ENCODE data around the gene MAP6D1. TPM values are rescaled to one million over a fixed set of nuclear protein-coding genes. Genes with fewer than 3 reads are reported as not detected.

MAP6D1 gene
- total RNA-seq, 2 donors from 2014 or later = 17.3 to 22.3 TPM

GRCh38 chr3:183844606-183845005, 19.2 kb upstream of the MAP6D1 start:
- 70% methylated on average over 2 of the region's 2 CpGs for WGBS
- no peaks in the 10 kb centered on the region for H3K27me3 ChIP-seq (replicated peaks; ENCODE audit: insufficient read depth)
- no peak overlapping the region for H3K4me3 ChIP-seq
- no peak for DNase-seq (ENCODE audit: low spot score)
- peak overlapping the region; percentile 45 to 62 for H3K27ac ChIP-seq
- H3K9me3 ChIP-seq = no peaks in the 10 kb centered on the region
- no peaks in the 10 kb centered on the region for H3K36me3 ChIP-seq
- no peaks in the 10 kb centered on the region for H3K4me1 ChIP-seq (replicated peaks)
- intact Hi-C loops (cut with DNase I) = no loop called here
- TF ChIP-seq POLR2AphosphoS5 (IDR thresholded peaks at IDR 0.05) = no peak
- TF ChIP-seq CTCF (IDR thresholded peaks at IDR 0.05) = no peak
- TF ChIP-seq POLR2A (IDR thresholded peaks at IDR 0.05) = no peak

DNA sequence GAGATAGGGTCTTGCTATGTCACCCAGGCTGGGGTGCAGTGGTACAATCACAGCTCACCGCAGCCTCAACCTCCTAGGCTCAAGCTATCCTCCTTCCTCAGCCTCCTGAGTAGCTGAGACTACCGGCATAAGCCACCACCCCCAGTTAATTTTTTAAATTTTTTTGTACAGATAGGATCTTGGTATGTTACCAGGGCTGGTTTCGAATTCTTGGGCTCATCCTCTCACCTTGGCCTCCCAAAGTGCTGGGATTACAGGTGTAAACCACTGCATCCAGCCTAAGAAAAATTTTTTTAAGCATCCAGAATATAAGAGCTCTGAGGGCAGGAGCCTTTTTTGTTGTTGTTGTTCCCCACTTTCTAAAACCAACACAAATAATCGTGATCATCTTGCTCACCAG, 14.4 kb upstream of the MAP6D1 start:
- WGBS = 95% methylated on average over 4 of the region's 4 CpGs
- Histone ChIP-seq H3K4me3 (no peak overlapping the region), H3K9me3 (no peaks in the 10 kb centered on the region), H3K27me3 (replicated peaks; ENCODE audit: insufficient read depth) (no peaks in the 10 kb centered on the region), H3K4me1 (replicated peaks) (no peaks in the 10 kb centered on the region), H3K27ac (no peak overlapping the region), H3K36me3 (no peaks in the 10 kb centered on the region)
- no peak for TF ChIP-seq CTCF (IDR thresholded peaks at IDR 0.05)
- no peak for TF ChIP-seq POLR2A (IDR thresholded peaks at IDR 0.05)
- TF ChIP-seq POLR2AphosphoS5 (IDR thresholded peaks at IDR 0.05) = no peak
- intact Hi-C loops (cut with DNase I) = no loop called here
- DNase-seq (ENCODE audit: low spot score) = no peak

DNA sequence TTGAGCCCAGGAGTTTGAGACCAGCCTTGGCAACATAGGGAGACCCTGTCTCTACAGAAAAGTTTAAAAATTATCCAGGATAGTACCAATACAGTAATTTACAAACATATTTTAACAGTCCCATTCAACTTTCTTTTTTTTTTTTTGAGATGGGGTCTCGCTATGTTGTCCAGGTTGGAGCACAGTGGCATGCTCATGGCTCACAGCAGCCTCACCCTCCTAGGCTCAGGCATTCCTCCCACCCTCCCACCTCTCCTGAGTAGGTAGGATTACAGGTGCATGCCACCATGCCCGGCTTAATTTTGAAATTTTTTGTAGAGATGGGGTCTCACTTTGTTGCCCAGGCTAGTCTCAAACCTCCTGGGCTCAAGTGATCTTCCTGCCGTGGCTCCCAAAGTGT, 12.5 kb upstream of the MAP6D1 start:
- H3K27me3 ChIP-seq (replicated peaks; ENCODE audit: insufficient read depth) = no peaks in the 10 kb centered on the region
- no peaks in the 10 kb centered on the region for H3K36me3 ChIP-seq
- H3K4me1 ChIP-seq (replicated peaks) = no peaks in the 10 kb centered on the region
- TF ChIP-seq POLR2A (IDR thresholded peaks at IDR 0.05) = no peak
- no peak for TF ChIP-seq POLR2AphosphoS5 (IDR thresholded peaks at IDR 0.05)
- no peak for TF ChIP-seq CTCF (IDR thresholded peaks at IDR 0.05)
- H3K9me3 ChIP-seq = no peaks in the 10 kb centered on the region
- 96% methylated on average over 3 of the region's 3 CpGs for WGBS
- H3K27ac ChIP-seq = no peak overlapping the region
- H3K4me3 ChIP-seq = no peak overlapping the region
- intact Hi-C loops (cut with DNase I) = no loop called here
- DNase-seq (ENCODE audit: low spot score) = no peak

GRCh38 chr3:183837390-183837789, 12.0 kb upstream of the MAP6D1 start:
- WGBS = 94% methylated on average over 9 of the region's 9 CpGs
- Histone ChIP-seq H3K9me3 (no peaks in the 10 kb centered on the region), H3K27me3 (replicated peaks; ENCODE audit: insufficient read depth) (no peaks in the 10 kb centered on the region), H3K4me3 (no peak overlapping the region), H3K27ac (no peak overlapping the region), H3K36me3 (no peaks in the 10 kb centered on the region), H3K4me1 (replicated peaks) (no peaks in the 10 kb centered on the region)
- TF ChIP-seq CTCF (IDR thresholded peaks at IDR 0.05) (no peak), POLR2A (IDR thresholded peaks at IDR 0.05) (no peak), POLR2AphosphoS5 (IDR thresholded peaks at IDR 0.05) (no peak)
- DNase-seq (ENCODE audit: low spot score) = no peak
- intact Hi-C loops (cut with DNase I) = no loop called here

- no peak overlapping the region for H3K4me3 ChIP-seq
- intact Hi-C loops (cut with DNase I) = no loop called here
- 95% methylated on average over 6 of the region's 6 CpGs for WGBS
- H3K4me1 ChIP-seq (replicated peaks) = no peaks in the 10 kb centered on the region
- peaks cover 0 to 5% of the 10 kb centered on the region in 2 donors for H3K36me3 ChIP-seq
- DNase-seq (ENCODE audit: low spot score) = no peak
- H3K9me3 ChIP-seq = no peaks in the 10 kb centered on the region
- H3K27ac ChIP-seq = no peak overlapping the region
- no peak for TF ChIP-seq POLR2AphosphoS5 (IDR thresholded peaks at IDR 0.05)
- TF ChIP-seq POLR2A (IDR thresholded peaks at IDR 0.05) = no peak
- TF ChIP-seq CTCF (IDR thresholded peaks at IDR 0.05) = no peak
- H3K27me3 ChIP-seq (replicated peaks; ENCODE audit: insufficient read depth) = no peaks in the 10 kb centered on the region
Measured at GRCh38 chr3:183833516-183833915, 8.1 kb upstream of the MAP6D1 start.

Measured in prostate gland (tissue), 2 donors.